ENCODE data around the gene TSPAN16.

TSPAN16 gene

GRCh38 chr19:11364935-11365334 lies 69.0 kb downstream of the TSPAN16 start:
- peaks cover 22% of the 10 kb centered on the region for H3K27me3 Mint-ChIP-seq (ENCODE audit: low read depth, poor library complexity)
- no peak for DNase-seq
- H3K9me3 Mint-ChIP-seq: no peaks in the 10 kb centered on the region
- no peak overlapping the region for H3K27ac Mint-ChIP-seq
- peaks cover 16% of the 10 kb centered on the region for H3K4me1 Mint-ChIP-seq
- no peak overlapping the region for H3K4me3 Mint-ChIP-seq
- no peak for TF ChIP-seq CTCF (IDR thresholded peaks at IDR 0.05)
- H3K36me3 Mint-ChIP-seq (ENCODE audit: low read depth): no peaks in the 10 kb centered on the region

All from nephron progenitor cell (in vitro differentiated cells).